HG03196 (cell line): ENCODE data around the gene EML5.
A peak's percentile ranks its signal among the peaks of the same experiment; 100 is the strongest.

Experiments used
- ATAC-seq: cut with Tn5 transposase; IDR thresholded peaks from one replicate; pipeline ENCODE4 v1.9.1; 2021; ENCODE audit not compliant: unreplicated experiment

EML5 gene

GRCh38 chr14:88727057-88727456 lies 65.7 kb downstream of the EML5 start:
- no peak for ATAC-seq

- no peak for ATAC-seq
These were observed 82.0 kb downstream of the EML5 start for GRCh38 chr14:88710709-88711108.

- no peak for ATAC-seq
These were observed 85.7 kb downstream of the EML5 start for GRCh38 chr14:88707088-88707487.

- ATAC-seq: no peak
These were observed 86.3 kb downstream of the EML5 start for GRCh38 chr14:88706425-88706824.

DNA sequence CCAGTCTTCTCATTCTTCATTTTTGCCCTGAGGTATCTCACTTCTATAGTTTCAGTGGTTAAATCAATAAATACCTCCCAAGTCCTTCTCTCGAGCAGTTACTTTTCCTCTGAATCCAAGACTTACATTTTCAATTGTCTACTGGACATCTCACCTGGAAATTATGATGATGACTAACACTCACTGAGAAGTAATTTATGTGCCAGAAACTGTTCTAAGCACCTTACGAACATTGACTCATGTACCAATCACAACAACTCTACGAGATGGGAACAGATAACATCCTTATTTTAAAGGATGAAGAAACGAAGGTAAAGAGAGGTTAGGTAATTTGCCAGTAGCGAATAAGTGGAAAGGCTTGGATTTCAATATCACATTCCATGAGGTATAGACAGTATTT lies 94.1 kb downstream of the EML5 start:
- ATAC-seq: no peak

GRCh38 chr14:88695870-88696269 lies 96.9 kb downstream of the EML5 start:
- ATAC-seq: no peak

DNA sequence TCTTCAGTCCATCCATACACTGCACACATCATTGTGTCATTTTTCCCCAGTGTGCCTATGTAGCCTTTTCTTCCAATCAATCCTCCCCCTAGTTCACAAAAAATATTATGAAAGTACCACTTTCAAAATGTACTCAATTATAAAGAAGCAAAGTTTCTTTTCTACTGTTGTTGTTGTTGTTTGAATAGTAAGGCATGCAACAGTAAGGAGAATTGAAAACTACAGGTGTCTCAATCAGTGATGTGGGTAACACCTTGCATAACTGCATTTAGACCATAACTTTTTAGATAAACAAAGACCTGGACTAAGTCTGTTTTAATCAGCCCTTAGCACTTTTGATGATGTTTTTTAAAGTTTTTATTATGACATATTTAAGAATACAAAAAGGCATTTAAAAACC lies 104.4 kb downstream of the EML5 start:
- no peak for ATAC-seq

DNA sequence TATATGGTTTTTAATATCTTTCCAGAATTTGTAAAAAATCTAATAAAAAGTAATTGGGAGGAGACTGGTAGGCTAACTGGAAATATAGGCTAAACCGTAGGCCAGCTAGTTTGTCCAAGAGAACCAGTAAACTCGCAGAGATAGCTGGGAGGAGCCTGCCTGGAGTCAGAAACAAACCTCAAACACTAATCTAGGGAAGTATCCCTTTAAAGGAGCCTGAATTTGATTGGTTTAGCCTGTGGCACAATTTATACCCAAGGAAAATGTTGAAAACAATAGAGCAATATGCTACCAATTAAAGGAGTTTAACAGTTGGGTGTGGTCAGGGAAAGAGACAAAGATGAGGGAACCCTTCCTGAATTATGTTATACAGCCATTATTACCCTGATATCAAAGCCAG lies 109.6 kb downstream of the EML5 start:
- ATAC-seq: no peak

DNA sequence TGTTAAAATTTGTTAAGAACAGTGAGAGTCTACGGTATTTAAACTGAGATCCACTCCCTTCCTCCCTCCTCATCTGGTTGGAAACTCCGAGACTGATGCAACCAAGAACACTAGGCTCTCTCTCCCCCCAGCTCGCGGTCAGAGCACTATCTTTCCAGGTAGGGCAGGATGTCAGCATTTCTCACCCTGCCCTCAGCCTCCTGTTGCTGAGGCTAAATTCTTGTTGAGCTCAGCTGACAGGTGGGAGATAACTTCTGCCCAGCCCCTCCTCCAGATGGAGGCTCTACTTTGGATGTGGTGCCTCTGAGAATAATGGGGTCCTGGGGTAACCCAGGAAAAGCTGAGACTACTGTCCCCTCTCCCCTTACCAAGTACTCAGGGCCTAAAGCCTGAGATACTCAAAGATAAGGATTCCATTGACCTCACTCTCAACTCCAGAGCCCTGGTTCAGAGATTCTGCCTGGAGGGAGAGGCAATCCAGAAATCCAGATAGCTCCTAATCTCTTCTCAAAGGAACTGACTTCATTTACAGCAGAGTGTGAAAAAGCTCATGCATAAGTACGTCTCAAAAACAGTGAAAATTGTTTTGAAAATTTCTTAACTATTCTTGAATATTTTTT lies 110.1 kb downstream of the EML5 start:
- no peak for ATAC-seq

GRCh38 chr14:88681755-88682494 lies 110.8 kb downstream of the EML5 start:
- ATAC-seq: no peak

DNA sequence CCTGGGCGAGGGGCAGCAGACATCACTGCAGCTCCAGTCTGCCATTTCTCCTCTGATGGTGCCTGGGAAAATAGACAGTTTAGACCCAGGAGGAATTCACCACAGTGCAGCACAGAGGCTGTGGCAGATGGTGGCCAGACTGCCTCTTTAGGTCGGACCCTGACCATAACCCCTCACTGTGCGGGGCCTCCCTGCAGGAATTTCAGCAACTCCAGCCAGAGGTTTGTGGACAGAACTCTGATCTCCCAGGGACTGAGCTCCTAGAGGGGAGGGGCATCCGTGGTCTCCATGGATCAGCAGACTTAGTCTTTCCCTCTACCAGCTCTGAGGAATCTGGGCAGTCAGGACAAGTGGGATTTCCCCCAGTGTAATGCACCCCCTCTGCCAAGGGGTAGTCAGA lies 123.4 kb downstream of the EML5 start:
- no peak for ATAC-seq

GRCh38 chr14:88668448-88669116 lies 124.2 kb downstream of the EML5 start:
- no peak for ATAC-seq

DNA sequence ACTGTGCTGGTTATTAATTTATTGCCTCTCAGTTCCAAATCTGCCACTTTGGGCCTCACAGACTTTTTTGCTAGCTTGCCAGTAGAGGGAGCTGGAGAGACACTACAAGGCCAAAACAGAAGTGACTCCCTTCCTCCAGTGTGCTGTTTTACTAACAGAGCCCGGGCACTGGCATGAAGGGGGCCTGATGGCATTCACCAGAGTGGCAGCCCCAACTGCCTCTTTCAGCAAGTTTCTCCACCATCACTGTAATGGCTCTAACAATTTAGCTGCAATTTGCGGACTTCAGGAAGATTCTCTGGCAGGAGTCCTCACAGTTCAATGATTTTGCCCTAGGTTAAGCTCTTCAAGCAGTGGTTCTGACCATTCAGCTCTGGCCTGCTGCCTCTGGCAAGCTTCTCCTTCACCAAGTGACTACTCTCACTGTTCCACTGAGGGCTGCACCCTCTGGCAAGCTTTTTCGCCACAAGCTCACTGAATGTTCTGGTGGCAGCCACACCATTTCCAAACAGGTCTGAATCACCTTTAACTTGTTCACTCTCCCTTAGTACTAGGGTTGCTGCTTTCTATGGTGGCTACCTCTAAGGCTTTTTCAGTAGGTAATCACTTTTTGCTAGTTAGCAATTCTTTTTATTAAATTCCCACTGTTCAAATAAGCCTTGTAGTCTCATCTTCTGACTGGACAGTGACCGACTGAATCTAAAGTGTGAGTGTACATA lies 125.0 kb downstream of the EML5 start:
- peak; percentile 83 for ATAC-seq

- ATAC-seq: no peak
These were observed 132.7 kb downstream of the EML5 start for GRCh38 chr14:88660056-88660455.

DNA sequence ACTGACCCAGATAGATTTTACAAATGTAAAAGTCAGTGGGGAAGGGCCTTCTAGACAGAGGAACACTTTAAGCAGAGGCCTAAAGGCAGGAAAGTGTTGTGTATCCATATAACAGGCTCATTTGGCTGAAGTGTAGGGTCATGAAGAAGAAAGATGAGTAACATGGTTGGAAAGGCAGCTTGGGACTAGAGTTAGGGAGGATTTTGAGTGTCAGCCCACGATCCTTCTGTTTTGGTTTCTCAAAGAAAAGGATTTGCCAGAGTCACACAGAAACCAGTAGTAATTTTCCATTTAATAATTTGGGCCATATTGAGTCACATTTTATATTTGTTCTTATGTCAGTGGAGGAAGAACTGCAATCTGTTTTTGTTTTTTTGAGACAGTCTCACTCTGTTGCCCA lies 153.5 kb downstream of the EML5 start:
- no peak for ATAC-seq

GRCh38 chr14:88632512-88632911 lies 160.2 kb downstream of the EML5 start:
- no peak for ATAC-seq

GRCh38 chr14:88631091-88631490 lies 161.7 kb downstream of the EML5 start:
- no peak for ATAC-seq

DNA sequence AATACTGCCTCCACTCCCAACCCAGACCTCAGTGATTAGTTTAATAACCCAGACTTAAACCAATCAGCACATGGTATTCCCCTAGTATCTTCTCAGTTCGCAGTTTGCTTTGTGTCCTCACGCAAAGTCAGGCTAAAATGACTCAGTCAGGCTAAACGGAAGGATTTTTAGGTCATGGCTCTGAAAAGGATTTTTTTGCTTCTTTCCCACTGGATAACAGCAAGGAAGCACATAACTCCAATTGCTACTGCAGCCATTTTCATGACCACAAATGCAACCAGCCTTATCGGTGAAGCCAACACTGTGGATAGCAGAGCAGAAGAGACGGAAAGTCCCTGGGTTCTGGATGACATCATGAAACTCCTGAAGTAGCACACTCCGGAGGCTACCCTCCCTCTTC lies 162.2 kb downstream of the EML5 start:
- no peak for ATAC-seq

DNA sequence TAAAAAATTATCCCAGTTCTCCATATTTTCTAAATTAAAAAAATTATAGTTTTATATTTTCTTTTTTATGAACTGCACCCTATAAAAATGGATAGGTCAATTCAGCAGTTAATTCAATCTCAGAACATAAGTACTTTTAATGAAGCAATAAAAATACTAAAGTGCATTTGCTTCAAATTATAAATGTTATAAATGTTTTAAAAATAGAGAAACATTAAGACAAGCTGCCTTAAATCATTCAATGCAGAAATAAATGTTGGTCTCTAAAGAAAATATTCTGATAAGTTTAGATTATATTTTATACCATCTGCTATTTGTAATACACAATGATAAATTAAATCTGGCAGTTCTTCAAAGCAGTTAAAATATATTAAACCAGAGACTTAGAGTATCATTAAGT lies 164.3 kb downstream of the EML5 start:
- no peak for ATAC-seq

- no peak for ATAC-seq
These were observed 164.7 kb downstream of the EML5 start for GRCh38 chr14:88628033-88628432.

DNA sequence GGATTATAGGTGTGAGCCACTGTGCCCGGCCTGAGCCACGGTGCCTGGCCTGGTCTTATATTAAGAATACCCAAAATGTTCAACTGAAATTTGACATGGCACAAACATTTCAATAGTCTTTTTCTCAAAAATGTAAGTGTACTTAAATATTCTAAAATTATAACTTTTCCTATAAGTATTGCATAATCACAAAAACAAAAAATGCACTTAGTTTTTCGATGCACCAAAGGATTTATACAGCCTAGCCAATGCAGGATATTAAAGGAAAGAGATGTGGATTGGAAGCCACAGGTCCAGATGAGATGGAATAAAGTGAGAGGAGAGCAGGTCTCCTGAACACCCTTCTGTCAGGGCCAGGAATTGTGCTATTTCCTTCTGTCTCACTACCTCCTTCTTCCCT lies 167.1 kb downstream of the EML5 start:
- ATAC-seq: no peak

DNA sequence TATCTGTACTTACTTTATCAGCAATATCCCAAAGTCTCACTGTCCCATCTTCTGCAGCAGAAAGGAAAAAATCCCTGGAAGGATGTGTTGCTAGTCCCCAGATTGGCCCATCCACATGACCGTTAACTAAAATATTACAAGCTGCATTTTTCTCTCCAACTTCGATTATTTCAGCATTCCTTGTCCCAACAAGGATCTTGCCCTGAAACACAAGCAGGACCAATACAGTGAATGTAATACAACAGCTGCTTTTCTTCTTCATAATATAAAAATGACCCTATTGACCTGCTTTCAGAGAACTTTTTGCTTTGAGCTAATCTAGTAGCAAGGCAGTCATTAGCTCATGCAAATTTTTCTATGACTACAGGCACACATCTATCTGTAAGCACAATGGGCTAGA lies 171.7 kb downstream of the EML5 start:
- no peak for ATAC-seq
